Measurements from ENCODE around the gene RETREG2. TPM values are rescaled to one million over a fixed set of nuclear protein-coding genes. Genes with fewer than 3 reads are reported as not detected.

The RETREG2 gene
- total and polyA plus RNA-seq, 2 experiments from 2014 or later = 13.2 to 41.8 TPM

GRCh38 chr2:219159771-219160185 is 18.3 kb upstream of the RETREG2 start:
- TF ChIP-seq ZNF462 (CRISPR knock-in tag; IDR thresholded peaks at IDR 0.05) = no peak
- TF ChIP-seq ZNF114 (CRISPR knock-in tag; IDR thresholded peaks at IDR 0.05) = no peak
- TF ChIP-seq POLR2AphosphoS5 (IDR thresholded peaks at IDR 0.05; ENCODE audit: low read depth) = no peak
- no peak for TF ChIP-seq CTCF (conservative IDR thresholded peaks at IDR 0.05; ENCODE audit: low read depth in 2 of 2)
- TF ChIP-seq CREB1 (CRISPR knock-in tag; IDR thresholded peaks at IDR 0.05; ENCODE audit: low read depth) = no peak
- TF ChIP-seq ETS1 (IDR thresholded peaks at IDR 0.05) = no peak
- no peak for TF ChIP-seq REST (IDR thresholded peaks at IDR 0.05; ENCODE audit: unreplicated experiment)
- no peak for TF ChIP-seq NANOG (IDR thresholded peaks at IDR 0.05; ENCODE audit: borderline replicate concordance)
- TF ChIP-seq STAT1 (IDR thresholded peaks at IDR 0.05; ENCODE audit: unreplicated experiment) = no peak
- ATAC-seq (peak; percentile 21), DNase-seq (ENCODE audit: low spot score) (peak; percentile 67)
- Histone ChIP-seq H4K20me1 (replicated peaks; ENCODE audit: insufficient read depth) (no peaks in the 10 kb centered on the region; the same call in 1 of the 2 replicates), H3K9me2 (ENCODE audit: insufficient read depth) (no peaks in the 10 kb centered on the region), H3K4me1 (ENCODE audit: insufficient read depth) (peaks cover 4% of the 10 kb centered on the region; the same call in 1 of the 2 replicates), H3K4me3 (peak overlapping the region; percentile 67), H3F3A (replicated peaks; ENCODE audit: low read depth) (0 out of 2 replicates have a peak, but pooled peaks cover 3% of the 10 kb centered on the region), H3K27ac (ENCODE audit: low read depth) (no peak overlapping the region), H3K79me2 (replicated peaks; ENCODE audit: insufficient read depth) (peaks cover 7% of the 10 kb centered on the region; the same call in 1 of the 2 replicates), H2AFZ (peak overlapping the region; percentile 94; the same call in 1 of the 2 replicates), H3K36me3 (ENCODE audit: insufficient read depth) (no peaks in the 10 kb centered on the region), H3K4me2 (peak overlapping the region; percentile 92), H3K27me3 (ENCODE audit: insufficient read depth) (no peaks in the 10 kb centered on the region)
- Mint-ChIP-seq H3K27ac (no peak overlapping the region; the same call in 1 of the 2 replicates), H3K9me3 (no peaks in the 10 kb centered on the region), H3K27me3 (ENCODE audit: insufficient read depth, low read depth, poor library complexity) (peaks cover 19% of the 10 kb centered on the region), H3K4me1 (peaks cover 20% of the 10 kb centered on the region), H3K36me3 (ENCODE audit: low read depth) (peaks cover 6% of the 10 kb centered on the region; the same call in 2 of the 3 replicates), H3K4me3 (peak overlapping the region; percentile 89)

Measured in GM23338 (cell line).